Peyer's patch (tissue), 4 donors: ENCODE measurements around the gene KRTAP1-4.
"Not testable (repeated sequence)": the region's sequence is repeated elsewhere in the genome, so short reads cannot be mapped to it uniquely, and the experiment has no call there.

Experiments used
- CTCF ChIP-seq, 6 experiments: fragments of 450-650 bp in 4 of 6; fragments of 200-600 bp in 2 of 6; sonication (generic) in 1 of 6; IDR thresholded peaks; one replicate each; pipeline ENCODE4 v1.5.1; 2017 to 2019; ENCODE audit warnings: antibody characterized with exemption in 6 of 6, mild to moderate bottlenecking in 3 of 6, moderate library complexity in 1 of 6
- POLR2A ChIP-seq, 2 donors: fragments of 450-650 bp; IDR thresholded peaks; one replicate each; pipeline ENCODE4 v1.5.1; 2017; ENCODE audit warnings: antibody characterized with exemption in 2 of 2, mild to moderate bottlenecking in 2 of 2, moderate library complexity in 2 of 2

- not testable (repeated sequence) for TF ChIP-seq CTCF, POLR2A (IDR thresholded peaks at IDR 0.05)
Measured at GRCh38 chr17:41065016-41065689, 35.2 kb upstream of the KRTAP1-4 start.
